HG03097 (cell line): ENCODE data around the gene ADARB2.
"Not testable (repeated sequence)": the region's sequence is repeated elsewhere in the genome, so short reads cannot be mapped to it uniquely, and the experiment has no call there.

Source experiments
- ATAC-seq: cut with Tn5 transposase; IDR thresholded peaks from one replicate; pipeline ENCODE4 v1.9.1; 2021; ENCODE audit not compliant: unreplicated experiment, low FRiP score

ADARB2 gene

GRCh38 chr10:1454428-1454827 is 282.9 kb downstream of the ADARB2 start:
- peak; percentile 97 for ATAC-seq

GRCh38 chr10:1452777-1453176 is 284.5 kb downstream of the ADARB2 start:
- no peak for ATAC-seq

- no peak for ATAC-seq
Measured at GRCh38 chr10:1451941-1452340, 285.4 kb downstream of the ADARB2 start.

- no peak for ATAC-seq
Measured at GRCh38 chr10:1451362-1451888, 285.9 kb downstream of the ADARB2 start.

GRCh38 chr10:1449572-1450205 is 287.6 kb downstream of the ADARB2 start:
- ATAC-seq: no peak

- no peak for ATAC-seq
Measured at GRCh38 chr10:1449021-1449420, 288.3 kb downstream of the ADARB2 start.

DNA sequence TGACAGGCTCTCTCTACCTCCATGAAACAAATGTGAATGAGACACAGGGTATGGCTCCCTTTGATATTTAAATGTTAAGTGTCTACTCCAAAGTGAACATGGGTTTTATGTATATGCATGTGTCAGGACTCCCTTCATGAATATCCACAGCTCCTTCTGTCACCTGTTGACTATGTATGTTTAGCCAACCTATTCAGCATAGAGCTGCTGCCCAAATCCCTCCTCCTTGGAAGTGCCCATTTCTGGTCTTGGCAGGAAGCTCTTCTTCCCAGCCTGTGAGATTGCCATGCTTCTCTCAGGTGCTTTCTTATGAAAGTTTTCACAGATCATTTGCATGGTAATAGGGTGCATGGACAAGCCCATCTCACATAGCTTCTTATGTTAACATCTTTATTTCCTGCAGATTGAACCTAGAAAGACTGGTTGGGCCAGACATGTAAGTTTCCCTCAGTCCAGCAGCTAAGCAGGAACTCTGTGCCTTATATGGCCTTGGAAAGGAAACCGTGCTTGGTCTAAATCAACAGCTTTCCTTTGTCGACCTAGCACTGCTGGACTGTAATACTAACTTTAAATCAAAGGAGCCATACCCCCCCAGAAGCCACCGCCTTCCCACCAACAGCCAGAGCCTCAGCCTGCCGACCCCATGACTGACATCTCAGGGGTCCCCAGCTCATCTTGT is 288.9 kb downstream of the ADARB2 start:
- no peak for ATAC-seq

GRCh38 chr10:1444826-1445225 is 292.5 kb downstream of the ADARB2 start:
- no peak for ATAC-seq

DNA sequence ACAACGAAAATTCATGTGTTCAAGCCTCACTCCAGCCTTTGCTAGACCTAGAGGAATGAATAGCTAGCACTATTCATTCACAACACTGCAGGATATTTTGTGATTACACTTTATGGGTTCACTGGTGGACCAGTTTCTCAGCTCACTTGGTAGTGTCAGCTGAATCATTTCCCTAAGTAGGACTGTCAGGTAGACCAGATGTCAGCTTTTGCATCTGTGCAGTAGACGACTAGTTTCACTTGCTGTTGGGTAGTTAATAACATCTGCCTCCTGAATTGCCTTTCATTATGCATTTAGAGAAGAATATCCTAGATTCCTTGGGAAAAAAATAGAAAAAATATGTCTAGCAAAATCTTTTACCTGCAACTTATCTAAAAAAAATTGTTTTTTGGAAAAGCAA is 296.4 kb downstream of the ADARB2 start:
- ATAC-seq: no peak

DNA sequence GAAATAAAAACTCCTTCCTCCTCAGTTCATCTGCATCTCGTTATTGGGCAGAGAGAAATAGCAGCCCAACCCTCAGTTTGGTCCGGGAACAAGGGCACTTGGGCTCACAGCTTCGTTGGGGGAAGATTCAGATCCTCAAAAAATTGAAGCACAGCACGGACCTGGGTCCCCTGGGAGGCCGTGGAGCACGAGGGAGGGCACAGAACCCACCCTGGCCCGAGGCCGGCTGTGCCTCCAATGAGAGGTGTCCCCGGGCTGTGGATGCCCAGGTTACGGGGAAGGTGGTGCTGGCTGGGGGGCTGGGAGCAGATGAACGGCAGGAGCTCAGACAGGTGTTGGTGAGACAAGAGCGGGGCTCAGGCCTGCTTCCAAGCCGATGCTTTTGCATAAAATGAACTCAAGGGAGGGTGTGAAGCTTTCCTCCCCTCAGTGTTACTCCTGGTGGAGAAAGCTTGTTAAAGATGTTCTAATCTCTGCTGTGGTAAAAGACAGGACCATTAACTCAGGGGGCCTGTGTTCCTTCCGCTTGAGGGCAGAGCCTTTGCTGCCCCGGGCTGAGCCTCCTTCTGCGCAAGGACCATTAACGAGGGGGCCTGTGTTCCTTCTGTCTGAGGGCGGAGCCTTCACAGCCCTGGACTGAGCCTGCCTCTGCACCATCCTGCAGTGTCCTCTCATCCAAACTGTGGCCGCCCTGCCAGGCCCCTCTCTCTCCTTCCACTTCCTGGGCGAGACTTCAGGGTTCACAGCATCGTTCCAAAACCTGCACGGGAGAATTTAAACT is 302.2 kb downstream of the ADARB2 start:
- ATAC-seq: no peak

DNA sequence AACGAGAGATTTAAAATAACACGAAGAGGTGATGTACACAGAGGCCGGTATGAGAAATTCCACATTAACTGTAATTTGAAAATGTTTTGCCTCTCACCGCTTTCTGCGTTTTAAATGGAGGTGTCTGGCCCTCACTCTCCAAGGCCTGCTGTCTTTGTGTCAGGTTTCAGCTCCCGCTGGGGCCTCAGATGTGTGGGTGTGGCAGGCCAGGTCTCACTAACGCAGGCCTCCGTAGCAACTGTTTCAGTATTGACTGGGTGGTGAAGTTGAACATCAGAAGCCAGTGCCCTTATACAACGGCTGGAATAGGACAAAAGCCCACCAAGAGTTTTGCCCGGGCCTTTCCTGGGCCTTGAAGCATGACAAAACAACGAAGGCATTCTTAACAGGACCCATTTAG is 303.1 kb downstream of the ADARB2 start:
- ATAC-seq: no peak

GRCh38 chr10:1432161-1432560 is 305.2 kb downstream of the ADARB2 start:
- ATAC-seq: no peak

DNA sequence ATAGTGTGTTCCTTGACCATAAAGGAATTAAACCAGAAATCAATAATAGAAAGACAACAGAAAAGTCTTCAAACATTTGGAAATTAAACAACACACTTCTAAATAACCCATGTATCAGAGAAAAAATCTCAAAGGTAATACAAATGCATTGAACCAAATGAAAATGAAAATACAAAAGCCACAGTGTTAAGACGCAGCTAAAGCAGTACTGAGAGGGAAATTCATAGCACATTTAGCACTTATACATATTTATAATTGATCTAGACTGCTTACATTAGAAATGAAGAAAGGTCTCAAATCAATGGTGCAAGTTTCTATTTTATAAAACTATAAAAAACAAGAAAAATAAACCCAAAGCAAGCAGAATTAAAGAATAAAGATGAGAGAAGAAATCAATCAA is 306.1 kb downstream of the ADARB2 start:
- no peak for ATAC-seq

GRCh38 chr10:1427521-1428186 is 309.7 kb downstream of the ADARB2 start:
- not testable (repeated sequence) for ATAC-seq

DNA sequence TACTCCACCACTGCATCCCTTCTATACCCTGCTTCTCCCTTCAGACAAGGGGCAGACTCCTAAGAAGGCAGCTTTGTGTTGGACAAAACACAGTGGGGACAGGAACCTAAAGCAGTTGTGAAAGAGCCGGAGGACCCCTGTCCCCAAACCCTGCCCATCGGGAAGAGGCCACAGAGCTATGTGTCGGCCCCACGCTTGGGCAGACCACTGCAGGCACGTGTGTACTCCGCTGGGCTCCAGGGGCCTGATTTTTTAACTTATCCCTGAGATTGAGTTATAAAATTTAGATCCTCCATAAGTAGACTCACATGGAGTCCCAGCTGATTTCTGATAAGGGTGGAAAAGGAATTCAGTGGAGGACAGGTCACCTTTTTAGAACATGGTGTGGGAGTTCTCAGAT is 310.5 kb downstream of the ADARB2 start:
- no peak for ATAC-seq

GRCh38 chr10:1425879-1426278 is 311.4 kb downstream of the ADARB2 start:
- no peak for ATAC-seq

GRCh38 chr10:1424648-1425047 is 312.7 kb downstream of the ADARB2 start:
- no peak for ATAC-seq

- ATAC-seq: no peak
Measured at GRCh38 chr10:1423676-1424253, 313.6 kb downstream of the ADARB2 start.

- ATAC-seq: no peak
Measured at GRCh38 chr10:1422275-1422674, 315.1 kb downstream of the ADARB2 start.

- peak; percentile 93 for ATAC-seq
Measured at GRCh38 chr10:1420661-1421362, 316.5 kb downstream of the ADARB2 start.
